Measurements from ENCODE around the gene CARS1. TPM values are rescaled to one million over a fixed set of nuclear protein-coding genes. Genes with fewer than 3 reads are reported as not detected.

Gene CARS1
- total RNA-seq, 6 donors from 2014 or later: 28.9 to 54.1 (median 43.0) TPM

DNA sequence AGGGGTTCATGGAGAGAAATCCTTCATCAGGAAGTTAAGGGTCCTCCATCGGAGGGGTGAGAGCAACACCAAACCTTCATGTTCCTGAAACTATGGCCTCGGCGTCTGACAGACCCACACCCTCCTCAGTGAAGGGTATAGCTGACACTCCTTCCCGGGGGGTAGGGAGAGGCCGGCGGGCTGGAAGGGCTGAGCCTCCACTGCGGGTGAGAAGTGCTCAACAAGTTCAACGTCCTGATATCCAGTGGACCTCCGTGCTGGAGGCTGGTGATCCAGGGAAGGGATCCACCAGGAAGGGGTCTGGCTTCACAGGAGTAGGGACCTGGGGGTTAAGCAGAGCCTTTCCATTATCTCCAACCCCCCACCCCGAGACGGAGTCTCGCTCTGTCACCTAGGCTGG is 12.3 kb downstream of the CARS1 start:
- H3K27me3 ChIP-seq: no peaks in the 10 kb centered on the region
- ATAC-seq (ENCODE audit: low FRiP score in 2 of 2): no peak
- TF ChIP-seq, protein P1, sequence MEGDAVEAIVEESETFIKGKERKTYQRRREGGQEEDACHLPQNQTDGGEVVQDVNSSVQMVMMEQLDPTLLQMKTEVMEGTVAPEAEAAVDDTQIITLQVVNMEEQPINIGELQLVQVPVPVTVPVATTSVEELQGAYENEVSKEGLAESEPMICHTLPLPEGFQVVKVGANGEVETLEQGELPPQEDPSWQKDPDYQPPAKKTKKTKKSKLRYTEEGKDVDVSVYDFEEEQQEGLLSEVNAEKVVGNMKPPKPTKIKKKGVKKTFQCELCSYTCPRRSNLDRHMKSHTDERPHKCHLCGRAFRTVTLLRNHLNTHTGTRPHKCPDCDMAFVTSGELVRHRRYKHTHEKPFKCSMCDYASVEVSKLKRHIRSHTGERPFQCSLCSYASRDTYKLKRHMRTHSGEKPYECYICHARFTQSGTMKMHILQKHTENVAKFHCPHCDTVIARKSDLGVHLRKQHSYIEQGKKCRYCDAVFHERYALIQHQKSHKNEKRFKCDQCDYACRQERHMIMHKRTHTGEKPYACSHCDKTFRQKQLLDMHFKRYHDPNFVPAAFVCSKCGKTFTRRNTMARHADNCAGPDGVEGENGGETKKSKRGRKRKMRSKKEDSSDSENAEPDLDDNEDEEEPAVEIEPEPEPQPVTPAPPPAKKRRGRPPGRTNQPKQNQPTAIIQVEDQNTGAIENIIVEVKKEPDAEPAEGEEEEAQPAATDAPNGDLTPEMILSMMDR (IDR thresholded peaks at IDR 0.05): no peak
- TF ChIP-seq POLR2A (IDR thresholded peaks at IDR 0.05) (no peak), POLR2AphosphoS5 (IDR thresholded peaks at IDR 0.05) (no peak), EP300 (IDR thresholded peaks at IDR 0.05) (no peak)
- H3K27ac ChIP-seq: no peak overlapping the region
- H3K36me3 ChIP-seq: peaks cover 4 to 66% (median 35%) of the 10 kb centered on the region in 4 donors
- H3K9me3 ChIP-seq: no peaks in the 10 kb centered on the region
- WGBS, 2 donors: 90 to 96% methylated on average over 8 to 12 of the region's 12 CpGs
- H3K4me3 ChIP-seq: no peak overlapping the region
- DNase-seq: no peak
- H3K4me1 ChIP-seq: peaks cover 7 to 27% (median 10%) of the 10 kb centered on the region in 4 donors

GRCh38 chr11:3044004-3044403 is 13.2 kb downstream of the CARS1 start:
- H3K4me1 ChIP-seq: peaks cover 0 to 18% (median 3%) of the 10 kb centered on the region in 4 donors
- peak overlapping the region in 1 of 4 donors; percentile 49 for H3K27ac ChIP-seq
- DNase-seq (no peak), ATAC-seq (ENCODE audit: low FRiP score in 2 of 2) (peak in 1 of 2 donors; percentile 22)
- peaks cover 4 to 72% (median 41%) of the 10 kb centered on the region in 4 donors for H3K36me3 ChIP-seq
- WGBS, 2 donors: 80 to 92% methylated on average over 2 to 6 of the region's 6 CpGs
- H3K27me3 ChIP-seq: no peaks in the 10 kb centered on the region
- TF ChIP-seq, protein P1 (IDR thresholded peaks at IDR 0.05): no peak
- H3K9me3 ChIP-seq: no peaks in the 10 kb centered on the region
- no peak overlapping the region for H3K4me3 ChIP-seq

DNA sequence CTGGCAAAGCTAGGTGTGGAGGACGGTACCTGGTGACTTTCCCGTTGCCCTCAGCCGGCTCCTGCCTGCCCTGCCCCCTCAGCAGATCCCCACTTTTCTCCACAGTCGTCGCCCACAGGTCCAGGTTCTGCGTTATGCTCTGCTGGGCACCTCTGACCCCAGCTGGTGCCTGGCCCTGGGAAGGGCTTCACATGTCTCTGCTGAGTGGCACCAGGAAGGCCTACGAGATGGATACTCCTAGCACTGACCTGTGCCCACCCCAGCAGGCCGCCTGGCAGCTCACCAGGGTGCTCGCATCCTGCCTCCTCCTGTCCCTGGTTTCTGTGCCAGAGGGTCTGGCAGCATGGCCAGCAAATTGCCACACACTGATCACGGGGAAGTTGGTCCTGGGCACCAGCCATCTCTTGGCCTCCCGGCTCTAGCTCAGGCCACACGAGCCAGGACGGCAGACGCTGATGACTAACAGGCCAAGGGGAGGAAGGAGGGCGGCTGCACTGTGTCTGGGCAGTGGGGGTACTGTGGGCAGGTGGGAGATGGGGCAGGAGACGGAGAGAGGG is 13.8 kb downstream of the CARS1 start:
- peak in 1 of 2 donors; percentile 50 for ATAC-seq (ENCODE audit: low FRiP score in 2 of 2)
- whole genome bisulfite sequencing, 2 donors: 92 to 98% methylated on average over 5 to 15 of the region's 16 CpGs
- no peaks in the 10 kb centered on the region for H3K27me3 ChIP-seq
- peak overlapping the region in 2 of 4 donors; percentile 10 to 49 for H3K27ac ChIP-seq
- H3K4me3 ChIP-seq: no peak overlapping the region
- DNase-seq: no peak
- TF ChIP-seq POLR2A (IDR thresholded peaks at IDR 0.05) (no peak), POLR2AphosphoS5 (IDR thresholded peaks at IDR 0.05) (no peak), EP300 (IDR thresholded peaks at IDR 0.05) (no peak)
- TF ChIP-seq, protein P1 (IDR thresholded peaks at IDR 0.05): no peak
- H3K4me1 ChIP-seq: peaks cover 0 to 16% (median 3%) of the 10 kb centered on the region in 4 donors
- peaks cover 4 to 78% (median 46%) of the 10 kb centered on the region in 4 donors for H3K36me3 ChIP-seq
- no peaks in the 10 kb centered on the region for H3K9me3 ChIP-seq

GRCh38 chr11:3042496-3043314 is 14.5 kb downstream of the CARS1 start:
- 71 to 90% methylated on average over 6 to 10 of the region's 11 CpGs for WGBS, 2 donors
- Histone ChIP-seq H3K9me3 (no peaks in the 10 kb centered on the region), H3K27ac (peak overlapping the region in 2 of 4 donors; percentile 10 to 49), H3K4me3 (no peak overlapping the region), H3K36me3 (peaks cover 8 to 83% (median 52%) of the 10 kb centered on the region in 4 donors), H3K4me1 (peaks cover 0 to 16% (median 4%) of the 10 kb centered on the region in 4 donors), H3K27me3 (no peaks in the 10 kb centered on the region)
- ATAC-seq (ENCODE audit: low FRiP score in 2 of 2) (no peak), DNase-seq (no peak)
- TF ChIP-seq POLR2AphosphoS5 (IDR thresholded peaks at IDR 0.05) (no peak), EP300 (IDR thresholded peaks at IDR 0.05) (no peak), POLR2A (IDR thresholded peaks at IDR 0.05) (no peak)
- TF ChIP-seq, protein P1 (IDR thresholded peaks at IDR 0.05): no peak
